Ishikawa (cell line): ENCODE data around the gene MAGEA4.

Experiments used
- CEBPB ChIP-seq: IDR thresholded peaks from 2 replicates; pipeline ENCODE4 v1.6.1; 2012
- CREB1 ChIP-seq: IDR thresholded peaks from 2 replicates; pipeline ENCODE4 v1.6.1; 2012; ENCODE audit warnings: low read depth
- EGR1 ChIP-seq: IDR thresholded peaks from 2 replicates; pipeline ENCODE4 v1.6.1; 2012
- EP300 ChIP-seq: IDR thresholded peaks from 2 replicates; pipeline ENCODE4 v1.6.1; 2012; ENCODE audit warnings: borderline replicate concordance
- FOXM1 ChIP-seq: IDR thresholded peaks from 2 replicates; pipeline ENCODE4 v1.6.1; 2012; ENCODE audit warnings: low read depth, borderline replicate concordance
- MAX ChIP-seq: IDR thresholded peaks from 2 replicates; pipeline ENCODE4 v1.6.1; 2012
- NFIC ChIP-seq: IDR thresholded peaks from 2 replicates; pipeline ENCODE4 v1.6.1; 2012
- RAD21 ChIP-seq: IDR thresholded peaks from 2 replicates; pipeline ENCODE4 v1.6.1; 2012; ENCODE audit warnings: low read depth
- REST ChIP-seq: IDR thresholded peaks from 2 replicates; pipeline ENCODE4 v1.6.1; 2012; ENCODE audit warnings: low read depth, mild to moderate bottlenecking
- TAF1 ChIP-seq: IDR thresholded peaks from 2 replicates; pipeline ENCODE4 v1.6.1; 2012; ENCODE audit warnings: low read depth, mild to moderate bottlenecking
- TCF12 ChIP-seq: IDR thresholded peaks from 2 replicates; pipeline ENCODE4 v1.6.1; 2012; ENCODE audit warnings: low read depth
- TEAD4 ChIP-seq: IDR thresholded peaks from 2 replicates; pipeline ENCODE4 v1.6.1; 2012
- USF1 ChIP-seq: IDR thresholded peaks from 2 replicates; pipeline ENCODE4 v1.6.1; 2012
- YY1 ChIP-seq: IDR thresholded peaks from 2 replicates; pipeline ENCODE4 v1.6.1; 2012; ENCODE audit warnings: low read depth
- ZBTB7A ChIP-seq: IDR thresholded peaks from 2 replicates; pipeline ENCODE4 v1.6.1; 2012; ENCODE audit warnings: low read depth

MAGEA4 gene

GRCh38 chrX:151920101-151920500 is 7.4 kb downstream of the MAGEA4 start:
- no peak for TF ChIP-seq EP300

- no peak for TF ChIP-seq NFIC
- no peak for TF ChIP-seq EP300
- TF ChIP-seq CREB1: no peak
These were observed 7.8 kb downstream of the MAGEA4 start for GRCh38 chrX:151920530-151920929.

- no peak for TF ChIP-seq MAX
- TF ChIP-seq CREB1: no peak
- no peak for TF ChIP-seq FOXM1
- TF ChIP-seq EP300: no peak
- TF ChIP-seq RAD21: no peak
- TF ChIP-seq NFIC: no peak
- TF ChIP-seq TCF12: no peak
- no peak for TF ChIP-seq YY1
- no peak for TF ChIP-seq EGR1
- TF ChIP-seq CEBPB: no peak
- TF ChIP-seq TAF1: no peak
- TF ChIP-seq REST: no peak
- no peak for TF ChIP-seq ZBTB7A
These were observed 8.6 kb downstream of the MAGEA4 start for GRCh38 chrX:151921292-151921691.

- no peak for TF ChIP-seq TCF12
- TF ChIP-seq YY1: no peak
- TF ChIP-seq NFIC: no peak
- no peak for TF ChIP-seq ZBTB7A
- TF ChIP-seq EGR1: no peak
- no peak for TF ChIP-seq USF1
- TF ChIP-seq REST: no peak
- no peak for TF ChIP-seq RAD21
- no peak for TF ChIP-seq TEAD4
- TF ChIP-seq CREB1: no peak
- TF ChIP-seq CEBPB: no peak
- TF ChIP-seq EP300: no peak
- TF ChIP-seq TAF1: no peak
- no peak for TF ChIP-seq MAX
These were observed 9.2 kb downstream of the MAGEA4 start for GRCh38 chrX:151921866-151922265.

- no peak for TF ChIP-seq TAF1
These were observed 10.0 kb downstream of the MAGEA4 start for GRCh38 chrX:151922692-151923091.

GRCh38 chrX:151923648-151924047 is 11.0 kb downstream of the MAGEA4 start:
- TF ChIP-seq RAD21 (no peak), CREB1 (no peak), CEBPB (no peak), NFIC (no peak)

- TF ChIP-seq CREB1: no peak
- no peak for TF ChIP-seq USF1
- no peak for TF ChIP-seq TCF12
- no peak for TF ChIP-seq REST
- no peak for TF ChIP-seq NFIC
- no peak for TF ChIP-seq FOXM1
- no peak for TF ChIP-seq EGR1
- no peak for TF ChIP-seq MAX
- no peak for TF ChIP-seq YY1
These were observed 16.4 kb downstream of the MAGEA4 start for GRCh38 chrX:151929126-151929525.
